Panc1 (cell line): ENCODE results near the gene MCU. TPM values are rescaled to one million over a fixed set of nuclear protein-coding genes. Genes with fewer than 3 reads are reported as not detected.

Experiments used
- ATAC-seq: fragments of 200-7000 bp; cut with Tn5 transposase; 2 replicates; pipeline ENCODE4 v1.9.1; 2020; ENCODE audit warnings: mild to moderate bottlenecking, moderate library complexity
- BruUV-seq: library from RNA; stranded (reverse); fragments of 400-500 nt; replicated peaks from 2 replicates; lab custom pipeline; 2021; lab: Mats Ljungman, UMichigan
- CTCF ChIA-PET: fragments of 300-600 bp; sonication (Branson Sonifier 250); formaldehyde crosslinking; loops from one replicate; lab custom pipeline; 2022; ENCODE audit warnings: antibody characterized with exemption; lab: Charles Lee
- POLR2A ChIA-PET: fragments of 300-600 bp; sonication (Branson Sonifier 250); formaldehyde crosslinking; loops from one replicate; lab custom pipeline; 2022; ENCODE audit warnings: antibody characterized with exemption; lab: Charles Lee
- DNase-seq: peaks from one replicate; pipeline ENCODE4 v3.0.0-alpha.2; 2010; ENCODE audit warnings: low read depth, low spot score
- H3K27ac ChIP-seq: 2 replicates; pipeline ENCODE4 v1.5.1; 2011; ENCODE audit warnings: mild to moderate bottlenecking, low read length, inconsistent platforms
- H3K27me3 ChIP-seq: fragments of 200-500 bp; sonication (Bioruptor generic); 2 replicates; pipeline ENCODE4 v1.6.0; 2014; ENCODE audit warnings: low read length, inconsistent platforms; ENCODE audit not compliant: control insufficient read depth, insufficient read depth
- H3K36me3 ChIP-seq: fragments of 200-500 bp; sonication (Bioruptor generic); 2 replicates; pipeline ENCODE4 v1.5.1; 2014; ENCODE audit warnings: inconsistent platforms, mild to moderate bottlenecking, low read length, moderate library complexity; ENCODE audit not compliant: control insufficient read depth, insufficient read depth
- H3K4me1 ChIP-seq: 2 replicates; pipeline ENCODE4 v1.5.1; 2011; ENCODE audit warnings: inconsistent platforms, mild to moderate bottlenecking, low read length, moderate library complexity; ENCODE audit not compliant: control insufficient read depth, insufficient read depth
- H3K4me3 ChIP-seq, 2 experiments: 2 replicates each; pipeline ENCODE4 v1.5.1; 2011 to 2012; ENCODE audit warnings: low read depth in 2 of 2, low read length in 2 of 2, mild to moderate bottlenecking in 2 of 2, inconsistent platforms in 1 of 2, moderate library complexity in 1 of 2
- H3K9me3 ChIP-seq: fragments of 200-500 bp; sonication (Bioruptor generic); 2 replicates; pipeline ENCODE4 v1.5.1; 2014; ENCODE audit warnings: low read depth, mild to moderate bottlenecking, inconsistent platforms, low read length, moderate library complexity; ENCODE audit not compliant: control insufficient read depth, insufficient read depth
- POLR2AphosphoS5 ChIP-seq: IDR thresholded peaks from 2 replicates; pipeline ENCODE4 v1.6.1; 2012; ENCODE audit warnings: mild to moderate bottlenecking, low read depth, low read length, moderate library complexity
- REST ChIP-seq, 2 experiments: IDR thresholded peaks; 2 replicates each; pipeline ENCODE4 v1.6.1; 2011 to 2012; ENCODE audit warnings: low read depth in 2 of 2, control low read depth in 1 of 2, low read length in 1 of 2, mild to moderate bottlenecking in 1 of 2, moderate library complexity in 1 of 2; ENCODE audit not compliant: insufficient read depth in 1 of 2
- SIN3A ChIP-seq: IDR thresholded peaks from 2 replicates; pipeline ENCODE4 v1.6.1; 2012; ENCODE audit warnings: low read depth, mild to moderate bottlenecking, low read length, moderate library complexity, borderline replicate concordance; ENCODE audit not compliant: insufficient read depth
- TCF7L2 ChIP-seq: IDR thresholded peaks from 2 replicates; pipeline ENCODE4 v1.6.1; 2011; ENCODE audit warnings: mild to moderate bottlenecking, low read depth, low read length, inconsistent platforms
- in situ Hi-C: cut with HindIII; loops from 2 replicates; pipeline ENCODE4 v1.10.0; 2016; ENCODE audit warnings: low sequenced_read_pairs, low pct_unique_long_range_greater_than_20kb
- intact Hi-C: fragments of 100-400 bp; cut with micrococcal nuclease; formaldehyde crosslinking; loops from one replicate; pipeline ENCODE4 v1.10.0; 2022; ENCODE audit not compliant: unreplicated experiment
- total RNA-seq: library from RNA; stranded (reverse); gene quantifications from one replicate; pipeline ENCODE4 v1.2.1, GENCODE V29; 2021; ENCODE audit not compliant: unreplicated experiment
- TF ChIP-seq, protein P1 (sequence below): fragments of 450-650 bp; IDR thresholded peaks from 2 replicates; pipeline ENCODE4 v1.5.1; 2017; ENCODE audit warnings: mild to moderate bottlenecking

Gene MCU
- total RNA-seq, 1 experiment from 2014 or later = 31.6 TPM

- intact Hi-C loops (no loop called here), in situ Hi-C loops (loop anchor here (5.0 kb wide), 1 partner anchor 72 kb away; no protein-coding TSS in a partner anchor)
- no TSS peak for BruUV-seq
- no peak overlapping the region for H3K27ac ChIP-seq
- TF ChIP-seq, protein P1, sequence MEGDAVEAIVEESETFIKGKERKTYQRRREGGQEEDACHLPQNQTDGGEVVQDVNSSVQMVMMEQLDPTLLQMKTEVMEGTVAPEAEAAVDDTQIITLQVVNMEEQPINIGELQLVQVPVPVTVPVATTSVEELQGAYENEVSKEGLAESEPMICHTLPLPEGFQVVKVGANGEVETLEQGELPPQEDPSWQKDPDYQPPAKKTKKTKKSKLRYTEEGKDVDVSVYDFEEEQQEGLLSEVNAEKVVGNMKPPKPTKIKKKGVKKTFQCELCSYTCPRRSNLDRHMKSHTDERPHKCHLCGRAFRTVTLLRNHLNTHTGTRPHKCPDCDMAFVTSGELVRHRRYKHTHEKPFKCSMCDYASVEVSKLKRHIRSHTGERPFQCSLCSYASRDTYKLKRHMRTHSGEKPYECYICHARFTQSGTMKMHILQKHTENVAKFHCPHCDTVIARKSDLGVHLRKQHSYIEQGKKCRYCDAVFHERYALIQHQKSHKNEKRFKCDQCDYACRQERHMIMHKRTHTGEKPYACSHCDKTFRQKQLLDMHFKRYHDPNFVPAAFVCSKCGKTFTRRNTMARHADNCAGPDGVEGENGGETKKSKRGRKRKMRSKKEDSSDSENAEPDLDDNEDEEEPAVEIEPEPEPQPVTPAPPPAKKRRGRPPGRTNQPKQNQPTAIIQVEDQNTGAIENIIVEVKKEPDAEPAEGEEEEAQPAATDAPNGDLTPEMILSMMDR = no peak
- TF ChIP-seq SIN3A = no peak
- no peak for TF ChIP-seq TCF7L2
- TF ChIP-seq REST (IDR thresholded peaks at IDR 0.05; ENCODE audit: insufficient read depth in 1 of 2, low read depth in 2 of 2, low read length in 1 of 2) = no peak
- no peak for TF ChIP-seq POLR2AphosphoS5
- ChIA-PET POLR2A (no interaction called here), CTCF (no interaction called here)
- no peaks in the 10 kb centered on the region for H3K27me3 ChIP-seq
- H3K4me3 ChIP-seq = no peak overlapping the region
- H3K4me1 ChIP-seq = no peaks in the 10 kb centered on the region; the same call in 1 of the 2 replicates
- no peaks in the 10 kb centered on the region for H3K36me3 ChIP-seq
- DNase-seq (no peak), ATAC-seq (no peak)
- H3K9me3 ChIP-seq = no peaks in the 10 kb centered on the region
Observed at GRCh38 chr10:72794260-72794659, 102.3 kb downstream of the MCU start.

DNA sequence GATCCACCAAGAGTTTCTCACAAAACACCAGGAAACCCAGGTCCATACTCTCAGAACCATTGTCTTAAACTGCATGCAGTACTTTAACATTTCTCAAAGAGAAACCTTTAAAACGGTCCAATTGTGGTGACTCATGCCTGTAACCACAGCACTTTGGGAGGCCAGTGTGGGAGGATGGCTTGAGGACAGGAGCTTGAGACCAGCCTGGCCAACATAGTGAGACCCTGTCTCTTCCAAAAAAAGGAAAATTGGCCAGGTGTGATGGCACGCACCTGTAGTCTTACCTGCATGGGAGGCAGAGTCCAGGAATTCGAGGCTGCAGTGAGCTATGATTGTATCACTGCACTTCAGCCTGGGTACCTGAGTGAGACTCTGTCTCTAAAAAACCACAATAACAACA is 104.1 kb downstream of the MCU start:
- TF ChIP-seq, protein P1 = no peak
- TF ChIP-seq SIN3A = no peak
- TF ChIP-seq POLR2AphosphoS5 = no peak
- no peak for TF ChIP-seq REST (IDR thresholded peaks at IDR 0.05; ENCODE audit: insufficient read depth in 1 of 2, low read depth in 2 of 2, low read length in 1 of 2)
- no peak for TF ChIP-seq TCF7L2
- no peak for DNase-seq
- ChIA-PET CTCF (no interaction called here), POLR2A (no interaction called here)
- H3K4me1 ChIP-seq = peaks cover 3% of the 10 kb centered on the region; the same call in 1 of the 2 replicates
- no peaks in the 10 kb centered on the region for H3K36me3 ChIP-seq
- ATAC-seq = no peak
- H3K27me3 ChIP-seq = no peaks in the 10 kb centered on the region
- no TSS peak for BruUV-seq
- no peaks in the 10 kb centered on the region for H3K9me3 ChIP-seq
- intact Hi-C loops (no loop called here), in situ Hi-C loops (no loop called here)
- H3K4me3 ChIP-seq = no peak overlapping the region
- H3K27ac ChIP-seq = no peak overlapping the region
